Endodermal cell (in vitro differentiated cells): ENCODE results near the gene OSTN. TPM values are rescaled to one million over a fixed set of nuclear protein-coding genes. Genes with fewer than 3 reads are reported as not detected.
A peak's percentile ranks its signal among the peaks of the same experiment; 100 is the strongest.

Experiments used
- DNase-seq: peaks from one replicate; pipeline ENCODE4 v3.0.0-alpha.2; 2017
- H3K27ac ChIP-seq: 2 replicates; pipeline ENCODE4 v1.5.1; 2013; ENCODE audit warnings: mild to moderate bottlenecking, low read depth, low read length, moderate library complexity
- H3K27me3 ChIP-seq: 2 replicates; pipeline ENCODE4 v1.6.1; 2013; ENCODE audit warnings: mild to moderate bottlenecking, low read length, moderate library complexity; ENCODE audit not compliant: insufficient read depth, control insufficient read depth, poor library complexity, severe bottlenecking
- H3K36me3 ChIP-seq: 2 replicates; pipeline ENCODE4 v1.7.0; 2013; ENCODE audit warnings: mild to moderate bottlenecking, low read length, moderate library complexity; ENCODE audit not compliant: control insufficient read depth, insufficient read depth
- H3K4me1 ChIP-seq: one replicate; pipeline ENCODE4 v1.7.0; 2013; ENCODE audit warnings: low read length; ENCODE audit not compliant: control insufficient read depth, insufficient read depth
- H3K4me3 ChIP-seq: 2 replicates; pipeline ENCODE4 v1.5.1; 2013; ENCODE audit warnings: mild to moderate bottlenecking, low read length, moderate library complexity
- H3K9ac ChIP-seq: 2 replicates; pipeline ENCODE4 v1.6.1; 2013; ENCODE audit warnings: mild to moderate bottlenecking, low read length, moderate library complexity; ENCODE audit not compliant: poor library complexity, severe bottlenecking; ENCODE audit errors: extremely low read depth
- H3K9me3 ChIP-seq: 2 replicates; pipeline ENCODE4 v1.6.1; 2013; ENCODE audit warnings: mild to moderate bottlenecking, low read length, moderate library complexity; ENCODE audit not compliant: control insufficient read depth
- H3K27ac Mint-ChIP-seq: 2 replicates; pipeline ENCODE4 v1.8.0; 2020; ENCODE audit warnings: mixed read lengths
- H3K27me3 Mint-ChIP-seq: 2 replicates; pipeline ENCODE4 v1.8.0; 2021; ENCODE audit warnings: mild to moderate bottlenecking, mixed read lengths; ENCODE audit not compliant: insufficient read depth
- H3K36me3 Mint-ChIP-seq: 2 replicates; pipeline ENCODE4 v1.8.0; 2020; ENCODE audit warnings: low read depth, mixed read lengths
- H3K4me1 Mint-ChIP-seq: 2 replicates; pipeline ENCODE4 v1.8.0; 2020; ENCODE audit warnings: mixed read lengths
- H3K4me3 Mint-ChIP-seq: 2 replicates; pipeline ENCODE4 v1.8.0; 2020; ENCODE audit warnings: mild to moderate bottlenecking, moderate library complexity, mixed read lengths
- H3K9me3 Mint-ChIP-seq: 2 replicates; pipeline ENCODE4 v1.8.0; 2020; ENCODE audit warnings: mild to moderate bottlenecking, mixed read lengths
- CTCF ChIP-seq: fragments of 200-600 bp; sonication (generic); conservative IDR thresholded peaks from 2 replicates; pipeline ENCODE4 v1.5.0; 2021; ENCODE audit warnings: antibody characterized with exemption, mild to moderate bottlenecking
- WGBS, 2 experiments: methylation state at CpG; one replicate each; pipeline versions ENCODE4 v1.1.5 to v1.1.7; 2013; ENCODE audit warnings: missing lambda C conversion rate in 2 of 2, mixed read lengths in 1 of 2; ENCODE audit not compliant: insufficient coverage in 1 of 2, insufficient read length in 1 of 2; 5-methylcytosine and 5-hydroxymethylcytosine counted together
- total RNA-seq, 2 donors: library from RNA; stranded (reverse); fragmentation: NEBNext Ultra II Directional in 1 of 2; extraction: Animal tissue kit (Norgen Biotek cat#: 25700) in 1 of 2; gene quantifications; 2 replicates in 1 of 2; 3 replicates in 1 of 2; pipeline ENCODE4 v1.2.1, GENCODE V29; 2021

Gene OSTN
- total RNA-seq, 2 donors from 2014 or later, result not detected

DNA sequence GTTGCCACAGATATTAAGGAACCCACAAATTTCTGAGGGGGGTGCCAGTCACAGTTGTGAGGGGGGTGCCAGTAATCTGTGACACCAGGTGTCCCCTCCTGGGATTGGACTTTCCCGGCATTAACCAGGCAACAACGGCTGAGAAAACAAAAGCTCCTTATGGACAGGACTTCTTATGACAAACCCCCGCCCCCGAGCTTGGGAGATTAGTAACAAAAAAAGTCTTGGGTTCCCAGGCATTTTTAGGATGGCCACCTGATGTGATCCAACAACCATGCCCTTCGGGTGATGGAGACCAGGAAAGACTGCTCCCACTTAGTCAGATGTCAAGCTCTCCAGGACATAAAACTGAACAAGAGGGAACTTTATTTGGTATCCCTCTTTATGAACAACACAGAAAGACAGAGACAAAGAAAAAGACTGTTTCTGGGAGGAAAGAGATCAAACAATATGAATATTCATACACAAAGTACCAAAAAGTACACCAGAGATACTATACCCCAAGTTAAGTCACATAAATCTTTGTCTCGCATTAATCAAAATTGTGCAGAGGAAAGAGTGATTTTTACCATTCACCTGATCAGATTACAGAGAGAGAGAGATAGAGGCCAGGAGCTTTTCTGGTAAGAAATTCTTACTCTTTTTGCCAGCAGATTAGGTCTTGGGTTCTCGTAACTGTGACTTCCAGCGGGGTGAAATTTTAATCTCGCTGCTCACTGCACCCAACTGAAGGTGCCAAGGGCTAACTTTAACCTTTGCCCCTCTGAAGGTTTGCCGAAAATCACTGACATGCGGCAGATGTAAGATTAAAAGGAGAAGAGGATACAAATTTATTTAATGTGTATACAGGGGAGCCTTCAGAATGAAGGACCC is 61.6 kb downstream of the OSTN start:
- Mint-ChIP-seq H3K9me3 (no peaks in the 10 kb centered on the region), H3K27ac (peak overlapping the region; percentile 66), H3K4me3 (no peak overlapping the region), H3K36me3 (no peaks in the 10 kb centered on the region), H3K4me1 (peaks cover 25% of the 10 kb centered on the region), H3K27me3 (no peaks in the 10 kb centered on the region)
- no peaks in the 10 kb centered on the region for H3K27me3 ChIP-seq
- H3K36me3 ChIP-seq, result no peaks in the 10 kb centered on the region
- no peak overlapping the region for H3K27ac ChIP-seq
- H3K4me3 ChIP-seq, result no peak overlapping the region
- 73 to 79% methylated on average over 5 to 11 of the region's 11 CpGs for WGBS, 2 experiments
- H3K9me3 ChIP-seq, result no peaks in the 10 kb centered on the region
- no peak overlapping the region for H3K9ac ChIP-seq
- H3K4me1 ChIP-seq, result peaks cover 5% of the 10 kb centered on the region
- no peak for TF ChIP-seq CTCF
- DNase-seq, result peak; percentile 61

- Mint-ChIP-seq H3K4me3 (no peak overlapping the region), H3K27me3 (no peaks in the 10 kb centered on the region), H3K9me3 (no peaks in the 10 kb centered on the region), H3K36me3 (no peaks in the 10 kb centered on the region), H3K27ac (peak overlapping the region; percentile 66), H3K4me1 (peaks cover 25% of the 10 kb centered on the region)
- Histone ChIP-seq H3K4me1 (peaks cover 5% of the 10 kb centered on the region), H3K9ac (no peak overlapping the region), H3K27ac (no peak overlapping the region), H3K27me3 (no peaks in the 10 kb centered on the region), H3K4me3 (no peak overlapping the region), H3K9me3 (no peaks in the 10 kb centered on the region), H3K36me3 (no peaks in the 10 kb centered on the region)
- TF ChIP-seq CTCF, result no peak
- DNase-seq, result no peak
Measured at GRCh38 chr3:191261304-191261638, 62.2 kb downstream of the OSTN start.

DNA sequence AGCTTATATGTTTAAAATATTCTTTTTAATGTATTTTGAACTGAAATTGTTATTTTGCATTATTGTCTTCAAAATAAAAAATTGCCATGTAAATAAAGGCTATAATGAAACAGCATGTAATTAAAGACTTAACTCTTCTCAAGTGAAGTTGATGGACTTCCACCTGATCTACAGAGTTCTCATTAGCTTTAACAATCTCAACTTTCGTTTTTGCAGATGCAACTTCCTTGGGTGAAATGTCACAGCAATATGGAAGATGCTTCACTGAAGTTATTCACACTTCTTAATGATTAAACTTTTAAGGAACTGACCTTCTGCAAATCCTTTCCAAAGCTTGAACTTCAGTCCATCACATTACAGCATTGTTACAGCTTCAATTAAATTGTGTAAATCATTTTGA is 63.6 kb downstream of the OSTN start:
- Histone ChIP-seq H3K36me3 (no peaks in the 10 kb centered on the region), H3K27ac (no peak overlapping the region), H3K9me3 (peaks cover 10% of the 10 kb centered on the region), H3K9ac (no peak overlapping the region), H3K4me3 (no peak overlapping the region), H3K4me1 (peaks cover 5% of the 10 kb centered on the region), H3K27me3 (no peaks in the 10 kb centered on the region)
- 71 to 88% methylated on average over 1 of the region's 1 CpG for WGBS, 2 experiments
- Mint-ChIP-seq H3K4me1 (peaks cover 23% of the 10 kb centered on the region), H3K4me3 (no peak overlapping the region), H3K27ac (no peak overlapping the region), H3K27me3 (no peaks in the 10 kb centered on the region), H3K9me3 (no peaks in the 10 kb centered on the region), H3K36me3 (no peaks in the 10 kb centered on the region)
- DNase-seq, result no peak
- no peak for TF ChIP-seq CTCF
